ENCODE data around the gene SAMD4A.

Gene SAMD4A

GRCh38 chr14:54754116-54754622 lies 187.2 kb downstream of the SAMD4A start:
- Histone ChIP-seq H3K27me3 (ENCODE audit: low read length) (no peaks in the 10 kb centered on the region), H3K36me3 (ENCODE audit: low read length) (no peaks in the 10 kb centered on the region), H3K9me2 (replicated peaks; ENCODE audit: insufficient read depth, low read length) (no peaks in the 10 kb centered on the region), H2AFZ (ENCODE audit: low read depth, low read length, severe bottlenecking) (no peak overlapping the region), H3K9ac (ENCODE audit: low read length) (no peak overlapping the region), H3K9me3 (ENCODE audit: insufficient read depth, low read length) (no peaks in the 10 kb centered on the region), H3K27ac (ENCODE audit: low read depth, low read length) (no peak overlapping the region), H3K4me2 (ENCODE audit: low read depth, low read length, poor library complexity, severe bottlenecking) (no peak overlapping the region), H4K20me1 (ENCODE audit: low read depth, low read length) (no peaks in the 10 kb centered on the region), H3K4me3 (ENCODE audit: insufficient read depth, low read length, poor library complexity, severe bottlenecking) (no peak overlapping the region), H3F3A (ENCODE audit: insufficient read depth) (no peaks in the 10 kb centered on the region), H3K79me2 (ENCODE audit: insufficient read depth, low read length) (no peaks in the 10 kb centered on the region)
- no peak for TF ChIP-seq EZH2phosphoT487 (conservative IDR thresholded peaks at IDR 0.05; ENCODE audit: low read length)
- TF ChIP-seq, protein P1, sequence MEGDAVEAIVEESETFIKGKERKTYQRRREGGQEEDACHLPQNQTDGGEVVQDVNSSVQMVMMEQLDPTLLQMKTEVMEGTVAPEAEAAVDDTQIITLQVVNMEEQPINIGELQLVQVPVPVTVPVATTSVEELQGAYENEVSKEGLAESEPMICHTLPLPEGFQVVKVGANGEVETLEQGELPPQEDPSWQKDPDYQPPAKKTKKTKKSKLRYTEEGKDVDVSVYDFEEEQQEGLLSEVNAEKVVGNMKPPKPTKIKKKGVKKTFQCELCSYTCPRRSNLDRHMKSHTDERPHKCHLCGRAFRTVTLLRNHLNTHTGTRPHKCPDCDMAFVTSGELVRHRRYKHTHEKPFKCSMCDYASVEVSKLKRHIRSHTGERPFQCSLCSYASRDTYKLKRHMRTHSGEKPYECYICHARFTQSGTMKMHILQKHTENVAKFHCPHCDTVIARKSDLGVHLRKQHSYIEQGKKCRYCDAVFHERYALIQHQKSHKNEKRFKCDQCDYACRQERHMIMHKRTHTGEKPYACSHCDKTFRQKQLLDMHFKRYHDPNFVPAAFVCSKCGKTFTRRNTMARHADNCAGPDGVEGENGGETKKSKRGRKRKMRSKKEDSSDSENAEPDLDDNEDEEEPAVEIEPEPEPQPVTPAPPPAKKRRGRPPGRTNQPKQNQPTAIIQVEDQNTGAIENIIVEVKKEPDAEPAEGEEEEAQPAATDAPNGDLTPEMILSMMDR (IDR thresholded peaks at IDR 0.05; ENCODE audit: insufficient read depth, low read length, poor library complexity, severe bottlenecking), result no peak

- Histone ChIP-seq H3K36me3 (ENCODE audit: low read length) (no peaks in the 10 kb centered on the region), H3K27me3 (ENCODE audit: low read length) (no peaks in the 10 kb centered on the region), H3K79me2 (ENCODE audit: insufficient read depth, low read length) (no peaks in the 10 kb centered on the region), H3K9me2 (replicated peaks; ENCODE audit: insufficient read depth, low read length) (no peaks in the 10 kb centered on the region), H3K4me2 (ENCODE audit: low read depth, low read length, poor library complexity, severe bottlenecking) (no peak overlapping the region), H3K27ac (ENCODE audit: low read depth, low read length) (no peak overlapping the region), H3F3A (ENCODE audit: insufficient read depth) (no peaks in the 10 kb centered on the region), H3K9me3 (ENCODE audit: insufficient read depth, low read length) (no peaks in the 10 kb centered on the region), H4K20me1 (ENCODE audit: low read depth, low read length) (no peaks in the 10 kb centered on the region), H2AFZ (ENCODE audit: low read depth, low read length, severe bottlenecking) (no peak overlapping the region), H3K9ac (ENCODE audit: low read length) (no peak overlapping the region), H3K4me3 (ENCODE audit: insufficient read depth, low read length, poor library complexity, severe bottlenecking) (no peak overlapping the region)
- no peak for TF ChIP-seq EZH2phosphoT487 (conservative IDR thresholded peaks at IDR 0.05; ENCODE audit: low read length)
Measured at GRCh38 chr14:54754623-54755386, 187.9 kb downstream of the SAMD4A start.

- no peak overlapping the region for H2AFZ ChIP-seq (ENCODE audit: low read depth, low read length, severe bottlenecking)
- H3K27ac ChIP-seq (ENCODE audit: low read depth, low read length), result no peak overlapping the region
- H3K36me3 ChIP-seq (ENCODE audit: low read length), result no peaks in the 10 kb centered on the region
- H4K20me1 ChIP-seq (ENCODE audit: low read depth, low read length), result no peaks in the 10 kb centered on the region
- no peaks in the 10 kb centered on the region for H3F3A ChIP-seq (ENCODE audit: insufficient read depth)
- no peak overlapping the region for H3K9ac ChIP-seq (ENCODE audit: low read length)
- H3K4me3 ChIP-seq (ENCODE audit: insufficient read depth, low read length, poor library complexity, severe bottlenecking), result no peak overlapping the region
- TF ChIP-seq, protein P1 (IDR thresholded peaks at IDR 0.05; ENCODE audit: insufficient read depth, low read length, poor library complexity, severe bottlenecking), result no peak
- no peak for TF ChIP-seq EZH2phosphoT487 (conservative IDR thresholded peaks at IDR 0.05; ENCODE audit: low read length)
- no peaks in the 10 kb centered on the region for H3K9me3 ChIP-seq (ENCODE audit: insufficient read depth, low read length)
- H3K27me3 ChIP-seq (ENCODE audit: low read length), result no peaks in the 10 kb centered on the region
- no peaks in the 10 kb centered on the region for H3K79me2 ChIP-seq (ENCODE audit: insufficient read depth, low read length)
- H3K9me2 ChIP-seq (replicated peaks; ENCODE audit: insufficient read depth, low read length), result no peaks in the 10 kb centered on the region
- H3K4me2 ChIP-seq (ENCODE audit: low read depth, low read length, poor library complexity, severe bottlenecking), result no peak overlapping the region
Measured at GRCh38 chr14:54756656-54757392, 189.9 kb downstream of the SAMD4A start.

Measured in SU-DHL-6 (cell line).